HG03060 (cell line): Measurements from ENCODE around the gene ULBP3.
"Not testable (repeated sequence)": the region's sequence is repeated elsewhere in the genome, so short reads cannot be mapped to it uniquely, and the experiment has no call there.

Experiments
- ATAC-seq: cut with Tn5 transposase; IDR thresholded peaks from one replicate; pipeline ENCODE4 v1.9.1; 2021; ENCODE audit warnings: low read depth, moderate number of reproducible peaks; ENCODE audit not compliant: unreplicated experiment

ULBP3 gene

DNA sequence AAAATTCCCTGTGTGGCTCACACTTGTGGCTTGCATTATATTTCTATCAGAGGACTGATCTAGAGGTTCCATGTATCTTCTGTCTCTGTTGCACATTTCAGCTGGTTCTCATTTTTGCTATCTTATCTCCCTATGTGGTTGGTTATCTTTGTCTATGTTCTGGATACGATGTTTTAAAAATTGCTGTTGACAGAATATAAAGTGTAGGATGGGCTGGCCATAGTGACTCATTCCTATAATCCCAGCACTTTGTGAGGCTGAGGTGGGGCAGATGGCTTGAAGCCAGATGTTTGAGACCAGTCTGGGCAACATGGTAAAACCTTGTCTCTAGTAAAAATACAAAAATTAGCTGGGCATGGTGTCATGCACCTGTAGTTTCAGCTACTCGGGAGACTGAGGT, 9.9 kb upstream of the ULBP3 start:
- no peak for ATAC-seq

GRCh38 chr6:150076196-150076893, 7.4 kb upstream of the ULBP3 start:
- ATAC-seq = no peak

GRCh38 chr6:150075034-150075421, 6.1 kb upstream of the ULBP3 start:
- no peak for ATAC-seq

DNA sequence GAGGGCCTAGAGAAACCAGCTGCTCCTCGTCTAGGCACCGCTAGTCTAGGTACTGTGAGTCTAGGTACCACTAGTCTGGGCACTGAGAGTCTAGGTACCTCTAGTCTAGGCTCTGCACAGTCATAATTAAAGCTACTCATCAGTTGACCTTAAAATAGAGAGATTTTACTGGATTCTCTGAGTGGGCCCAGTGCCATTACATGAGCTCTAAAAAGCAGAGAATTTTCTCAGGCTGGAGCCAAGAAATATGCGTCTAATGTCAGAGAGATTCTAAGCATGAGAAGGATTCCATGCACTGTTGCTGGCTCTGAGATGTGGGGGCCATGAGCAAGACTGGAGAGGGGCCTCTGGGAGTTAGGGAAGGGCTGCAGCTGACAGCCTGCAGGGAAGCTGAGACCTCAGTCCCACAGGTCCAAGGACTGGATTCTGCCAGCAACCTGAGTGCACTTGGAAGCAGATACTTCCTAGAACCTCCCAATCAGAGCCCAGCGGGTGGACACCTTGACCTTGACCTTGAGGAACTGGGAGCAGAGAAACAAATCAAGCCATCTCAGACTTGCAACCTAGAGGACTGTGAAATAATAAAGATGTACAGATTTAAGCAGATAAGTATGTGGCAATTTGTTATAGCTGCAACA, 5.6 kb upstream of the ULBP3 start:
- not testable (repeated sequence) for ATAC-seq

GRCh38 chr6:150072201-150072600, 3.3 kb upstream of the ULBP3 start:
- ATAC-seq = no peak

DNA sequence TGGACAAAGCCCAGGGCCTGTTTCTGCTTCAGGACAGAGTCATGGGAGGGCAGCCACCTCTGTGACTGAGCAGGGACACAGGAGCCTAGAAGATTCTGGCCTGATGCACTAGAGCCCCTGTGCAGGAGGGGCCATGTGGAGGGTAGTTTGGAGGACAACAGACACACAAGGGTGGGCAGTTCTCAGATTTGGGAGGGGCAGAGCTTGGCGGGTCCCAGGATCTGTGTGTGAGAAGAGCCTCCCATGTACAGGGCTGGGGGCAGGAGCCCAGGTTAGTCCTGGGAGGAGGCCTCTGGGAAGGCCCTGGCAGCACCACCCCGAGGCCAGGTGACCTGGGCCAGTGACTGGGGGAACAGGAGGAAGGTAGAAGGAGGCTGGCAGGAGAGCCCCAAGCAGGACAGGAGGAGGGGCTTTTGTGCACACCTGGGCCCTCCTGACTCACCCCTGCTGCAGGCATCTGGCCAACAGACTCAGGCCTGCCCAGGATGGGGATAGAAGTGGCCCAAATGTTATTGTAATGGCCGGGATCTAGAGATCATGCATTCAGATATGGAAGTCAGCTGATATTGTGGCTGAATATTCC, 1.4 kb upstream of the ULBP3 start:
- ATAC-seq = no peak

- no peak for ATAC-seq
Measured at GRCh38 chr6:150069706-150070105, 785 bp upstream of the ULBP3 start.

- no peak for ATAC-seq
Measured at GRCh38 chr6:150068151-150068550, 770 bp downstream of the ULBP3 start.

DNA sequence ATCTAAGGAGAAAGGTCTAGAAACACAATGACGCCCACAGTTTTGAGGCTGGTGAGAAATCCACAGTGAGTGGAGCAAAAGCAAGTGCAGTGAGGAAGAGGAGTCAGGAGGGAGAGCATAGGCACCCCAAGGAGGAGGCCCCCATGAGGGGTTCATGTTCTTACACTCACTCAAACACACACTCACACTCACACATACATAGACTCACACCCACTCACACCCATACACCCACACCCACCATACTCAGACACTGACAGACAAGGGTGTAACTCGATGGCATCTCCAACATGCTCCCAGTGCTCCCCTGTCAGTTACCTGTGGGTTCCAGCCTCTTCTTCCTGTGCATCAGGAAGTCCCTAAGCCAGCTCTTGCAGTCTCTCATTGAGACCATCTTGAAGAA, 3.8 kb downstream of the ULBP3 start:
- no peak for ATAC-seq

DNA sequence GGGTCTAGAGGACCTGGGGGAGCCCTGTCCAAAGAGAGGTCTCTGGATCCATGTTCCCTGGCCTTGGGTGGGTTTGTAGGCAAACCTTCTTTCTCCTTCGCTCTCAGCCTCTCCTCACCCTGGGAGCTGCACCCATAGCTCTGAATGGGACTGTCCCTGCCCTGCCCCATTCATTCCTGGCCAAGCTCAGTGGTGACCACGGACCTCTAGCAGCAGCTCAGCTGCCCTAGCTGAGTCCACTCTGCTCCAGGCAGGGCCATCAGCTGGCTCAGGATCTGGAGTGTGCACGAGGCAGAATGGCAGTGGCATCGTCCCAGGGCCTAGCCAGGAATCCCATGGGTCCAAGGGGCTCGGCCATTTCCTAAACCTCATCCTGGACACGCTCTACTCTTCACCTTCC, 5.3 kb downstream of the ULBP3 start:
- no peak for ATAC-seq

DNA sequence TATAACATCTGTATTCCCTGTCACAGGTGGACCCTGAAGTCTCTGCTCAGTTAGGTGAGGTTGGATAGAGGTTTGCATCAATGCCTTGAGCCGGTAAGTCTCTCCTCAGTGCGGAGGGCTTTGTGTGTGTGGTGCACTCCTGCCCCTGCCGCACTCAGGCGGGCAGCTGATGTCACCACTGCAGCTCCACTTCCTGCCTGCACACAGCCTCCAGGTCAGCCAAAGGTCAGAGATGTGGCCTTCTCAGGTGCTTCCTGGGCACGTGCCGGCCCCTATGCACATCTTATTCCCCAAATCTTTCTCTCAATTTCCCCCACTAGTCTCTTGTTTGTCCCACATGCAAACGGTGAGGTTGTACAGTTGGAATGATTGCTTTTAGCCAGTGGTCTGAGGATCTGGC, 8.9 kb downstream of the ULBP3 start:
- not testable (repeated sequence) for ATAC-seq

- ATAC-seq = no peak
Measured at GRCh38 chr6:150058986-150059385, 9.9 kb downstream of the ULBP3 start.

DNA sequence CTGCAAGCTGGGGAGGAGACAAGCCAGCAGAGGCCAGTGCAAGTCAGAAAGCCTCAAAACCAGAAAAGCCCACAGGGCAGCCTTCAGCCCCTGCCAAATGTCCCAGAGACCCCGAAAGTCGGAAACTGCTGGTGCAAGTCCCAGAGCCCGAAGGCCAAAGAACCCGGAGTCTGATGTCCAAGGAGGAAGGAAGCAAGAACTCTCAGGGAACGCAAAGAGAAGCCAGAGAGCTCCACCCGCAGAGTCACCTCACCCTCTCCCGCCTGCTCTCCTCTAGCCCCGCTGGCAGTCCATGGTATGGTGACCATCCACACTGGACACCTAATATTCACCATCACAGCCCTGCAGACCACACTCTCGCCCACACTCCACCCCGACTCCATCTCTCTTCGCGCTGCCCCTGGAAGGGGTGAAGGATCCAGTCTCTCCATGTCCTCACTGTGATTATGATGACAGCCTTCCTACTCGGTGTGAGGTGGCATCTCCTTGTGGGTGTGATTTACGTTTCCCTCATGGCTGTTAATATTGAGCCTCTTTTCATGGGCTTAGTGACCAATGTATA, 10.6 kb downstream of the ULBP3 start:
- no peak for ATAC-seq

DNA sequence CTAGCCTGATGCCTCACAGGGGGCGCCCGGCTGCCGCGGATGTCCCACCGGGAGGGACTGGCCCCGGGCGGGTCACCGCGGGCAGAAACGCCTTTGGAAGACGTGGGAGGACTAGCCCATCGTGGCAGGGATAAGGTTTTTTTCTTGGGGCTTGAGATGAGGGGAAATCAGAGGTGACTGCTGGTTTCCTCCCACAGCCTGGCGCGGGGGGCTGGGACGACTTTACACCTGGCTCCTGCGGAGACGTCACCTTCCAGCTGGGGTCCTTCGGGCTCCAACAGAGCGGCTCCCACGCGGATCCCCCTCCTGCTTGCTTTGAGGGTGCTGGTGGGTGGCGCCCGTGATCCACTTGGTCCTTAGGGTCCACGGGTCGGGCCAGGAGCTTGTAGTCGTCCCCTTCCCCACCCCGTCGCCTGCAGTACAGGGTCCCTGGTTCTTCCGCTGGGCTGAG, 11.4 kb downstream of the ULBP3 start:
- ATAC-seq = no peak

GRCh38 chr6:150056916-150057315, 12.0 kb downstream of the ULBP3 start:
- ATAC-seq = no peak

DNA sequence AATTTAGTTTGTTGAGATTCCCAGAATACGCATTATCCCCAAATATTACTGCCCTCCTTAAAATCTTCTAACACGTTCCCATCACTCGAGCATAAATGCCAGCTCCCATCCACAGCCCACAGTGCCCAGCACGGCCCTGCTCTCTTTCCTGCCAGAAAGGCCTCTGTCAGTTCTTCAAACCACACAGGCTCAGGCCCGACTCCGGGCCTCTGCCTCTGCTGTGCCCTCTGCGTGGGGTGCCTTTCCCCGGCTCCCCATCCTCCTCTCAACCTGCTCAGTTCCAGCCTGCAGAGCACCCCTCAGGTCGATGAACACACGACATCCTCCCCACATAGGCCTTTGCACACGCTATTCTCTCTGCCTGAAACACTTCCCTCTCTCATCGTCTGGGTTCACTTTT, 12.8 kb downstream of the ULBP3 start:
- ATAC-seq = no peak

DNA sequence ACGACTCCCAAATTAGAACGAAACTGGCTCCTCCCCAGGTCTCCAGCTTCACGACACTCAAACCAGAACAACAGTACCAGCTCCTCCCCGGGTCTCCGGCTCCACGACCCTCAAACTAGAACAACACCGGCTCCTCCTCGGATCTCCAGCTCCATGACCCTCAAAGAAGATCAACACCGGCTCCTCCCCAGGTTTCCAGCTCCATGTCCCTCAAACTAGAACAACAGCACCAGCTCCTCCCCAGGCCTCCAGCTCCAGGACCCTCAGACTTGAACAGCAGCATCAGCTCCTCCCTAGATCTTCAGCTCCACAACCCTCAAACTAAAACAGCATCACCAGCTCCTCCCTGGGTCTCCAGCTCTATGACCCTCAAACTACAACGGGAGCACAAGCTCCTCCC, 13.8 kb downstream of the ULBP3 start:
- ATAC-seq = no peak

DNA sequence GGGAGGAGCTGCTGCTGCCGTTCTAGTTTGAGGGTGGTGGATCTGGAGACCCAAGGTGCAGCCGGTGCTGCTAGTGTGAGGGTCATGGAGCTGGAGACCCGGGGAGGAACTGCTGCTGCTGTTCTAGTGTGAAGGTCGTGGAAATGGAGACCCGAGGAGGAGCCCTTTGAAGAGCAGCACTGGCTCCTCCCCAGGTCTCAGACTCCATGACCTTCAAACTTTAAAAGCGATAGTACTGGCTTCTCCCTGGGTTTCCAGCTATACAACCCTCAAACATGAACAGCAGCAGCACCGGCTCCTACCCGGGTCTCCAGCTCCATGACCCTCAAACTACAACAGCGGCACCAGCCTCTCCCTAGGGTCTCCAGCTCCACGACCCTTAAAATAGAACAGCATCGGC, 15.5 kb downstream of the ULBP3 start:
- ATAC-seq = no peak

DNA sequence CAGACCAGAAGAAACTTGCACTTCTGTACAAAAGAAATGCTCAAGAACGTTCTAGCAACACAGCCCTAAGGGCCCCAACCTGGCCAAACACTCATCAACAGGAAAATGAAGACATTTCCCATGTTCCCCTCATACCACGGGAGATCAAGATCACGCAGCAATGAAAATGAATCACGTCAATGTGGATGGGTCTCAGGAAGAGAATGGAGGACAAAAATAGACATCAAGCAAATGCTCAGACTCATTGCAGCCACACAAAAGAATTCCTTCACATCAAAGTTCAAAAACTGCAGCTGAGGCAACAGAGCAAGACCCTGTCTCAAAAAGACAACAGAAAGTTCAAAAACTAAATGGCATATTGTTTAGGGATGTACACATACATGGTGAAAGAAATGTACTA, 18.1 kb downstream of the ULBP3 start:
- no peak for ATAC-seq

DNA sequence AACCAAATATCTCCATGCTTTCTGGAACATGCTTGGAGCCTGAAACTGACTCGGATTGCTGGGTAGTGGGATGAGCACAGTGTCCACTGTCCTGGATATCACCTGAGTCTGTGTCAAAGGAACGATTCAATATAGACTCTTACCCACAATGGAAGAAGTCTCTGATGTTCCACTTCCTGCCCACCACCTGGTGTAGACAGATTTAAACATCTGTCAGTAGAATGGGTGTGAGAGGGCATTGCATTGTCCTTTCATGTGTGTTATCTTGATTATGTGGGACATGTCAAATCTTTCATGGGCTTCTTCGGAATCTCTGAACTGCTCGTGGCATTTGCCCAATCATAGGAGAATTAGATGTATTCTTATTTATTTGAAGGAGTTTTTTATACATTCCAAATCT, 20.8 kb downstream of the ULBP3 start:
- no peak for ATAC-seq

DNA sequence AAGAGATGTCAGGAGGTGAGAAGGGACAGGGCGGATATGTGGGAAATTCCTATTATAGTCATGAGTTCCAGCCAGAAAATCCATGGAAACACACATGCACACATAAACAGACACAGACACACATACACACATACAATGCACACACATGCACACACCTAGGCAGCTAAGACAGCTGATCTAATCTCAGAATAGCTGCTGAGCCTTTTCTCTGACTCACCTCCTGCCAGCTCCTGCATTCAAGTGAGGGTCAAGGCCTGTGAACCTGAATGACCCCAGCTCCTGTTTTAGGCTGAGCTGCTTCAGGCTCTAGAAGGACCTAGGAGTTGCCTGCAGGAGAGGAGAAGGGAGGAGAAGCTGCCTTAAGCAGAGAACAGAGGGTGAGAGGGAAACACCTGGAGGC, 22.0 kb downstream of the ULBP3 start:
- ATAC-seq = no peak
